NCI-H345 treated with DMSO at 0.1 percent for 48 hours (cell line): Measurements from ENCODE around the gene RAB13.

Experiments used
- DNase-seq: peaks from one replicate; lab custom pipeline; 2025; ENCODE audit not compliant: unreplicated experiment; lab: John Stamatoyannopoulos, UW

RAB13 gene

GRCh38 chr1:153934746-153935145 lies 51.4 kb downstream of the RAB13 start:
- no peak for DNase-seq

- DNase-seq, result no peak
Measured at GRCh38 chr1:153933955-153934354, 52.2 kb downstream of the RAB13 start.

- no peak for DNase-seq
Measured at GRCh38 chr1:153933430-153933829, 52.7 kb downstream of the RAB13 start.

- no peak for DNase-seq
Measured at GRCh38 chr1:153932156-153933131, 53.7 kb downstream of the RAB13 start.
